T47D (cell line): ENCODE data around the gene HAUS3.

Experiments used
- DNase-seq, 2 experiments: peaks; one replicate each; pipeline versions ENCODE4 v3.0.0 to v3.0.0-alpha.2; 2011 to 2012; ENCODE audit warnings: low read depth in 1 of 2, low spot score in 1 of 2
- JUND ChIP-seq: IDR thresholded peaks from 2 replicates; pipeline ENCODE4 v1.6.1; 2012; ENCODE audit warnings: low read depth
- in situ Hi-C: cut with HindIII; loops from 2 replicates; pipeline ENCODE4 v1.10.0; 2016; ENCODE audit warnings: low sequenced_read_pairs, low pct_unique_long_range_greater_than_20kb

HAUS3 gene

DNA sequence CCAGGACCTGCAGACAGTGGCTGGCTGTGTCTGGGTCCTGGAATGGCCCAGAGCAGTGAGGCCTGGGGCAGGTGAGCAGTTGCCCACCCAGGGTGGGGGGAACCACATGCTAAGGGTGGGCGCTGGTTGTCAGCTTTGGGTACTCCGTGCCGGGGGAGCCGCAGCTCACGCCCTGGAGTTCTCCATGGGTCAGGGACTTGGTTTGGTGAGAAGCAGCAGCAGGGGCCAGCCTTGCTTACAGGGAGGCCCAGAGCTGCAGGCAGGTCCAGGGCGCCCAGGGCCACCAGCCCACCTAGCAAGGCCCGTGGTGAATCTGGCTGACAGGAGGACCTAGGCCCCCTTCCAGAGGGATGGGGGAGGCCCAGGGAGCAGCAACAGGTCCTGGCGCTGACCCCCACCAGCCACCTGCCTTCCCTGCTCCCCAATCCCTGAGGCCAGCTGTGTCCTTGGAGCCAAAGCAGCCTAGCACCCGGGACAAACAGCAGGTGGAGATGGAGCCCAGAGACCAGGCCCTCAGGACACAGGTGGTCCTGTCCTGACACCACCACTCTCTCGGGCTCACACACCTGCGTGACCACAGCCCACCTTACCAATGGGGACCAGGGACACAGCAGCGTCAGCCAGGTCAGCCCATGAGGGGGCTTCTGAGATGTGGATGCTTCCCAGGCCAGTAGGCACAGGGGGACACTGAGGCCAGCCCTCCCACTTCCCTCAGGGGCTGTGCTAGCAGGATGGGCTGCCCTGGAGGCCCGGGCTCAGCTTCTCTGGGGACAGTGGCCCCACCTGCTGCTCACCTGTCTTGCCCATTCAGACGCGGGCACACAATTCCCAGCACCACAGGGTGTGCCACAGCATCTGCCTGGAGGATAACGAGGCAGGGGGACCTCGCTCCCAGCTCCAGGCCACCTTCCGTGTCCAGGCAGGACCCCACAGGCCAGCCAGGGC is 16.4 kb upstream of the HAUS3 start:
- in situ Hi-C loops = no loop called here

DNA sequence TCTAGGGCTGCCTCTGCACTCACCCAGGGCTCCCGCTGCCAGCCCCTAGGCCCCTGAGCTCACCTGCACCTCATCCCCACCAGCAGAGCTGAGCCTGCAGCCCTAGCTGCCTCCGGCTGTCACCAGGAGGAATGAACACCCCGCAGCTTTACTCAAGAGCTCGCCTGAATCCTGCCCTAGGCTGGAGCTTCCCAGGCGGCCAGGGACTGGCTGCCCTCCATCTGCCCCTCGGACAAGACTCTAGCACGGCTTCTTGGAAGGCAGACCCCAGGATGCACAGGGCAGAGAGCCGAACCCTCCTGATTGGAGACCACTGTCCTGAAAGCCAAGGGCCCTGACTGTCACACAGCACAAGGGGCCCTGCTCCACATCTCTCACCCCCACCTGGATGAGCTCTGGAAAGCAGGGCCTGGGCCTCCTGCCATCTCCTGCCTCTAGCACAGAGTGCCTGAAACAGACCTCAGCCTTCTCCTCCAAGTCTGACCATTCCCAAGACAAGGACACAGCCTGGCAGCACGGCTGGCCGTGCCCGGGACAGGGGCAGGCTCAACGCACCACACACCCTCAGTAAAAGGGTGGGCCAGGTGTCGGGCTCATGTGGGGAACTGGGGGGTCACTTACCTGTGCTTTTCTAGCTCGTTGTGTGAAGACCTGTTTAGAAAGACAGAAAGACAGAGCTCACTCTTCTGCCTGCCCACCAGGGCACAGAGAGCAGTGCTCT is 15.6 kb upstream of the HAUS3 start:
- no peak for DNase-seq
- no peak for TF ChIP-seq JUND
- in situ Hi-C loops = no loop called here

More for the DNA sequence above, 16.4 kb upstream of the HAUS3 start:
- no peak for TF ChIP-seq JUND
- no peak for DNase-seq

DNA sequence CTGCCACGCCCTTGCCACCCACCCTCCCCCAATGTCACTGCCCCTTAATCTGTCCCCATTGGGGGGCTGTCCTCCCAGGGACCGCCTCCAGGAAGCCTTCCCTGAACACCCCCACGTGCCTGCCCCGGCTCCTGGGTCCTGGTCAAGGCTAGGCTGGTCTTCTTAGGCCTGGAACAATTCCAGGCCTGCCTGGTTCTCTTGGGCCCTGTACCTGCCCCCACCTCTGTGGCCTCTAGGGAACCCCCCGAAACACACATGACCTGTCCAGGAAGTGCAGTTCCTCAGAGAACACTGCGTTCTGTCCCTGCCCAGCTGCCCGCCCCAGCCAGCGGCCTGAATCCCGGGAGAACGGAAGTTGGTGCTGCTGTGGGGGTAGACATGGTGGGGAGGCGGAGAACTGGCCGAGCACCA is 14.9 kb upstream of the HAUS3 start:
- no peak for DNase-seq
- no peak for TF ChIP-seq JUND
- in situ Hi-C loops = no loop called here

DNA sequence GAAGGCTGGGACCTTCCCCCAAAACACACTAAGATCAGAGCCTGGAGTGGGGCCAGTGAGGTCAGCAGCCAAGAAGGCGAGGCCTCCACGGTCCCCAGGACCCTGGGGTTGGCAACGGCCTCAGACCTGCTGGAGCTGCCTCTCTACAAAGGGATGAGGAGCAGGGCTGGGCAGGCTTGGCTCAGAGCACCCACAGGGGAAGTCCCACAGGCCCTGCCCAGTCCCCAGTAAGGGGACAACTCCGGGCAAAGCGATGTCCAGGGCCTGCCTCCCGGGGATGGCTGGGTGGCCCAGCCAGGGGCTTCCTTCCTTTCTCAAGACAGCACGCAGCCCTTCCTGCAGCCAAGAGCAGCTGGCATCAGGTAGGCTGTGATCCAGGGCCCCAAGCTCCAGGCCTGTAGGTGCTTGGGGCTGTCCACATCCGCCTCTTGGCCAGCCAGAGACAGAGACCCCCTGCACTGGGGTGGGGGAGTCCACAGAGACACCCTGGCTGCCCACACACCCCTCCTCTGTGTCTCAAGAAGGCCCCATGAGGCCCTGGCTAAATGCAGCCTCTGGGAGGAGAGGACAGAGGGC is 14.3 kb upstream of the HAUS3 start:
- in situ Hi-C loops = no loop called here
- no peak for DNase-seq
- no peak for TF ChIP-seq JUND

DNA sequence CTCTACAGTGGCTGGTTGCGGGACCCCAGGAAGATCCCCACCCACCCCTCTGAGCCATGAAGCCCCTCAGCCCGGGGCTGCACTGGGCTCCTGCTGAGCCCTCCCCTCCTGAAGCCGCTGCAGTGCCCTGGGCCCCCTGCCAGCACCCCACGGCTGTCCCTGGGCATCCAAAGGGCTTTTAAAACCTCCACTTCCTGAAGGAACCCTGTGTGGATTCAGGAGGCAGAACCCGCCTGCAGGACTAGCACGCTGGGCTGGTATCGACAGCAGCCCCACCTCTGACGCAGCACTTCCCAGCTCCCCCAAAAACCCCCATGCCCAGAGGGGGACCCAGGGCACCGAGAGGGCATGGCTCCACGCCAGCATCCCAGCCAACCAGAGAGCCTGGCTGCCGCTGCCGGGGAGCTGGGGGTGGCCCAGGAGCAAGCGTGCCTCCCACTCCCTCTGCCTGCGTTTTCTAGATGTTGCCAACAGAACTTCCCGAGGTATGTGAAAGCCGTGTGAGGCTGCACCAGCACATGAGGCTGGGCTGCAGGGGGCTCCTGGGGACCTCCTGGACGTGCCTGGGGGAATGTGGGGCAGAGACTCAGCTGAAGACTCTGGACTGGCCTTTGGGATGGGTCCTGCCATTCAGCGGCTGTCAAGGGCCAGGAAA is 13.7 kb upstream of the HAUS3 start:
- DNase-seq = no peak
- no peak for TF ChIP-seq JUND
- in situ Hi-C loops = no loop called here

DNA sequence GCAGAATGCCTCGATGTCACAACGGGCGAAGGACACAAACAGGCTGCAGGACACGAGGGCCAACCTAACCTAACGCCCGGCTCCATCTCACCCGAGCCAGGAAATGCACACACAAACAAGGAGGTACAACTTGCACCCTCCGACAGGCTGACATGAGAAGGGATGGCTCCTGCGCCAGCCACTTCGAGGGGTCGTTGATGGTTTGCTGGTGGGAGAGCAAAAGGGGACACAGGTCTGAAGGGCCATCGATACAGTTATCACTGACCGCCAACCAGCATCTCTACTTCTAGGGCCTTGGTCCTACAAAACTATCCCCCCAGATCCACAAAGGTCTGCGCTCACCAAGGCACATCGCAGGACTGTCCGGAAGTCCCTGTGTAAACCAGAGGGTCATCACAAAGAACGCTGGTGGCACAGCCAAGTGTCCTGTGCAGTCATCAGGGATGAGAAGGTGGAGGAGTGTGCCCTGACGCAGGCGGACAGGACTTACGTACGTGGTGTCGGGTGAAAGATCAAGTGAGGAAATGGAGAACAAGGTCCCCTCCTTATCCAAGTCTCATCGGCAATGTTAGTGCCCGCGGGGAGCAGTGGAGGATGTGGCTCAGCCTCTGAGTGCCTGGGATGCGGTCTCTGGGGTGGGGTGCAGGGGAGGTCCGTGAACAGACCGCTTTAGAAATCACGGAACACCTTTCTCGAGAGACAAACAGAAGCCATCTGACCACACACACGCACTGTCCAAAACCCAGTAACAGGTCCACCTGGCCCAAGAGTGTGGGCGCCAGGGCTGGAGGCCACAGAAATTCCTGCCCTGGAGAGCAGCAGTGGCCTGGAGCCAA is 13.0 kb upstream of the HAUS3 start:
- no peak for TF ChIP-seq JUND
- in situ Hi-C loops = no loop called here
- DNase-seq = no peak

DNA sequence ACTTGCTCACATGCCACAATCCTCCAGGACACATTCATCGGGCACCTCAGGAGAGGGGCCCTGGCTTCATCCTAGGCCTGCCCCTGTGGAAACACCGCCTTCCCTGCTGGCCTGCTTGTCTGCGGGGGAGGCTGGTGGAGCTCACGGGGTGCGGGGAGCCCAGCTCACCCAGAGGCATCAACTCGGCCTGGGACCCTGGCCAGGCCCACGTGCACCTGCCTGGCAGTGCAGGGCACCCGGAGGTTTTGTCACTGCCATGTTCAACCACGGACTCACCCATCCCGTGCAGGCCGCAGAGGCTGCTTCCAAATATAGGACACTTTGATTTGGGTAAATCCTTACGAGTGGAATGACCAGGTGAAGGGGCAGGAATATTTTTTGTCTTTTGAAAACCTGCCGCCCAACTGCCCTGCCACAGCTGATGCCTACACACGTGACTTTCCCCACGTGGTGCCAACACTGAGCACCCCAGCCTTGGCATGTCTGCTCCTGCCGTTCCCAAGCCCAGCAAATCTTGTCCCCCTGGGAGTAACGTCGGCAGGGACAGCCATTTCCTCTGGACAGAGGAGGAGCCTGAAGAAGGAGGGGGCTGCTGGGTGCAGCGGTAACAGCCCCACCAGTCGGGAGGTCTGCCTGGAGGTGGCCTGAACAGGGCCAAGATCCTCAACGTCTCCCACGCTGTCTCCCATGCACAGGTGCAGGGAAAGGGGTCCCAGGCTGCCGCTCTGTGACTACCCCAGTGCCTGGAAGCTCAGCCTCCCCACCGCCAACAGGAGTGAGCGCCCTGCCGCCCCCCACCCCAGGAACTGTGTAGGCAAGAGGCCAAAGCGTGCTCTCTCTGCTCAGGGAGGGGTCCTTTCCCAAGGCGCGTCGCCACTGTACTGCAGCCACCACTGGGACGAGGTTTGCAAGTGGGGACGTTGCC is 11.5 kb upstream of the HAUS3 start:
- in situ Hi-C loops = no loop called here
- no peak for TF ChIP-seq JUND
- DNase-seq = no peak

DNA sequence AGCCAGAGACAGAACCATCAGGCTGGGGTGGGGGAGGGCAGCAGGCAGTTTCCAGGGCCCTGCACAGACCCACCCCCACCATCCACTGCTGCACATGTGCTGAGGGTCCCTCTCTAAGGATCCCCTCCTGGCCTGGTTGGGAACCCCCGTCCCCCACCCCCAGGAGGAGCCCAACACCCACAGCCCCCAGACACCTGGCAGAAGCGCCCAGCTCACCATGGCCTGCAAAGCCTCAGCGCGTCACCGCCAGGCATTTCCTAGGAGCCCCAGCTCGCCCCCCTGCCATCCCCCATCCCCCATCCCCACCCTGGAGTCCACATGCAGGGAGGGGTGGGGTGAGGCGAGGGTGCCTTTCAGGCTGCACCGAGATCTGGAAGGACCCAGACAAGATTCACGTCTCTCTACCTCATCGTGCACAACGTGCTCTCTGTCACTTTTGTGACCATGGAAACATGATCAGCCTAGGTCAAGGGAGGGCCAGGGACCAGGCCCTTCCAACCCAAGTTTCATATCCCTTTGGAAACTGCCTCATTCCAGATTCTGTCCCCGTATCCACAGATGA is 10.7 kb upstream of the HAUS3 start:
- in situ Hi-C loops = no loop called here
- DNase-seq = no peak
- no peak for TF ChIP-seq JUND

DNA sequence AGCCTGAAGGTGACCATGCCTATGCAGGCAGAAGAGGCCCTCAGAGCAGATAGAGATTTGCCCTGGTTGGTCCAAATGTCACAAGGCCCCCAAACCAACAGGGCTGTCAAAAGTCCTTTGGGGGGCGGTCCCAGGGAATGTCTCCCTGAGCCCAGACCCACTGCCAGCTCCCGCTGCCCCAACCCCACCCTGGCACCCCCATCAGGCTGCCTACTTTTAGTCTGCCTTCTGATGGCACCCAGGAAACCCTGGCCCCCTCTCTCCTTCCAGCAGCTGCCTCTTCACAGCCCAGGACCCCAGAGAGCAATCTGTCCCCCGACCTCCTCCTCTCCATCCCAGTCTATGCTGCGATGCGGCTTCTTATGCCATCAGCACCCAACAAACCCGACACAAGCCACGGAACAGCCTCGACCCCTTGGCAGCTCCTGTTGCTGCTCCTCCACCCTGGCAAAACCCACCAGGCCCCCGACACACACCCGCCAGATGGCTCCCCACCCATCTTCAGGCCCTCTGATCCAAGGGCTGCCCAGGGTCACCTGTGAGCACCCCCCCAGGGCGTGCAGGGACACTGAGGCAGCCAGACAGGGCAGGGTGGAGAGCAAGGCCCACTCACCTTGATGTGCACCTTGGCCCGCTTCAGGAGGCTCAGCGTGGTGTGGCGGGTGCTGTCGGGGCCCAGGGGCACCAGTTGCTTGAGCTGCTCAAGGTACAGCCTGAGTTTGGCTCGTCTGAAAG is 10.0 kb upstream of the HAUS3 start:
- no peak for TF ChIP-seq JUND
- in situ Hi-C loops = no loop called here
- no peak for DNase-seq

DNA sequence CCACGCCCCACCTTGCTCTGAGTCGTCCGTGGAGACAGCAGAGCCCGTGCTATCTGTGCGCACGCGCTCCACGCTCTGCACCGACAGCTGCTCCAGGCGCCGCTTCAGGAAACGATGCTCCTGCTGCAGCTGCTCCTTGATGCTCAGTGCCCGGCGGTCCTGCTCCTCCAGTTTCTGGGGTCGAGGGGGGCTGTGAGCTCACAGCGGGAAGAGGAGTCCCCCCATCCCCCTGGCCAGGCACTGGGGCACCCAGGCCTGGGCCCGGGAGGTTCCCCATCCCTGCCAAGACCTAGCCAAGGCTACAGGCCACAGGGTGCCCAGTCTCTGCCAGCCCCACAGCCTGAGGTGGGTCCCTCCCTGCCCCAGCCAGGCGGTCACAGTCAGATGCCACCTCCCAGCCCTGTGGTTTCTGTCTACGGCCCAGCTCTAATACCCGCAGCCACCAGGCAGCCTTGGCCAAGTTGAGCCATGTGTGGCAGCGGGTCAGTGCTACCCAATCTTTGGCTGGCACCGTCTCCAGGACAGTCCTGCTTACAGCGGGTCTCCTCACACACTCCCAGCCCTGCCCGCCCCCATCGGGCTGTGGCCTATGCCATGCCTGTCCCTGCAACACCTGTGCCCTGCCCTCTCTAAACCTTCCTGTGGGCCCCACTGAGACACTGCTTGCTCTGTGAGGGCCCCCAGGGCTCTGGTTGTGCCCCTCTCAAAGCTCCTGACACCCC is 9.3 kb upstream of the HAUS3 start:
- TF ChIP-seq JUND = no peak
- in situ Hi-C loops = no loop called here
- no peak for DNase-seq
